NCI-H2171 (cell line): Measurements from ENCODE around the gene MPND.

Source experiments
- DNase-seq: peaks from one replicate; lab custom pipeline; 2025; lab: John Stamatoyannopoulos, UW

MPND gene

DNA sequence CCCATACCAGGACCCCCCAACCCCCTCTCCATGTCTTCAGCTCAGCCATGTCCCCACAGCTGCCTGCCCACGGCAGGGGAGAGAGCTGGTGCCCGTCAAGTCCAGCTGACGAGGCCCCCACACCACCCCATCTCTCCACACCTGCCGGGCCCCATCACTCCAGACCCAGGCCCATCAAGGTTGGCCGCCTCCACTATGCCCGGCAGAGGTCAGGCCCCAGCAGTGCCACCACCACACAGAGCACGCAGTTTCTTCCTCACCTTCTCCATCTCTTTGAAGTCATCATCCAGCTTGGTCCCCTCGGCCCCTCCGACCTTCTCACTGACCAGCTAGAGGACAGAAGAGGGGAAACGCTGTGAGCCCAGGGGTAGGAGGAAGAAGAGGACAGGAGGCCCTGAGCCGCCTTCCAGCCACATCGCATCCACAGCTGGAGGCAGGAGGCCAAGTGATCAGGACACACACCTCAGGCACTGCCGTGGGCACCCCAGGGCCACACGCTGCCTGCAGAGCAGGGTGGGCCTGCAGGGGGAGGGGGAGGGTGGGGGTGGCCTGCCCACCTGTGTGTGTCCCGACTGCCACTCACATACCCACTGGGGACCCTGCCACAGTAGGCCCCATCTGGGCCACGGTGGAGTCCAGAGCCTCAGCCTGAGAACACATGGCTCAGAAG lies 23.4 kb downstream of the MPND start:
- no peak for DNase-seq

DNA sequence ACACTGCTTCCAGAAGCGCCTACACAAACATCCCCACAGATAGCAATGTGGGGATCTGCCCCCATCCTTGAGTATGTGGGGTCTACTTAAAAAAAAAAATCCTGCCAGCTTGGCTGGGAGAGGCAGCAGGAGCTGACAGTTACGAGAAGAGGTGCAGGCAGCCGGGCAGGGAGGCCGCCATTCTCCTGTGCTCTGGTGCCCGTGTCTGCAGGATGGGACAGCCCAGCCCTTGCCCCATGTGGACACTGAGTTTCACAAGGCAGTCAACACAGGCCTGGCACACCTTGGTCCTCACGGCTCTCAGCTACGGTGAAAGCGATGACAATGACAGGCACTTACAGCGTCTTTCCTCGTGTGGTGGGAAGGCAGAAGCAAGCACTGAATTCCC lies 24.0 kb downstream of the MPND start:
- DNase-seq, result no peak

DNA sequence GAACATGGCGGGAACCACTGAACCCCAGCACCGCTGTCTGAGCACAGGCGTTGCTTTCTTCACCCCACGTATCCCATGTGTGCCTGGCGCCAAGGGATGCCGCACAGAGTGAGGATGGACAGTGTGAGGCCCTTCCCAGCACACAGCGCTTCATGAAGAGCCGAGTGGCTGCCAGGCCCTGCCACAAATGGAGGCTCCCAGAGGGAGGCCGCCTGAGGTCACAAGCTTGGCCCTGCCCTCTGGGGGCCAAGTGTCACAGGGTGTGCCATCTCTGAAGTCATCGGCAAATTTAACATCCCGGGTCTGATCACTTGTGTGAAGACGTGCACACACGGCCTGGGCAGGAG lies 24.4 kb downstream of the MPND start:
- DNase-seq, result no peak

GRCh38 chr19:4368128-4368820 lies 24.9 kb downstream of the MPND start:
- DNase-seq, result no peak

DNA sequence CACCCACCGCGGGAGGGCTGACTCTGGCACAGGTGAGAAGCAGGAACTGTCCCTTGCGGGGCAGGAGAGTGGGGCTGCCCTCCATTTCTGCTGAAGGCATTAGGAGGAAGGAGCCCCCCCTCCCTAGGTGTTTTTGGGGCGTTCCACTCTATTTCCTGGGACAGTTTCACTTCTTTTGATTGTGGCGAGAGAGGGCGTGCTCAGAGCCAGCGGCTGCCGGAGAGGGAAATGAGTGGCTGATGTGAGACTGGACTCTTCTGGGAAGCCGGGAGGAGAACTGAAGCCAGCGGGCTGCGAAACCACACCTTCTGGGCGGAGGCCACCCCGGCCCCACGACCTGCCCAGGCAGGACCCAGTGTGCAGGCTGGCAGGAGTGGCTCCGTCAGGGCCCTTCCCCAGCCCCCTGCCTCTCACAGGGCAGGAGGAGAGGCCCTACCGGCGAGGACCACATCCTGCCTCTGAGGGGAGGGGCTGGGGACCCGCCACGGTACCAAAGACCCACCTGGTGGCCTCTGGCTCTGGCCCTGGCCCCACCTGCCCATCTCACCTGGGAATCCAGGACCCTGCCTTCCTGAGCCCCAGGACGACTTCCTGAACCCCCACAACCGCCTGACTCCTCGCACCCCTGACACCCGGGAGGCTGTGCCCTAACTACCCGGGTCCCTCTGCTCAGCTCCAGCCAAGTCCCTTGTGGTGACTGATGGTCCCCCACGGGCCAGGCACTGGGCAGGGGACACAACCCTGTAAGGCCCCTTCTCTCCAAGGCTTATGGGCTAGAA lies 25.9 kb downstream of the MPND start:
- no peak for DNase-seq

GRCh38 chr19:4369888-4370260 lies 26.5 kb downstream of the MPND start:
- peak; percentile 70 for DNase-seq

DNA sequence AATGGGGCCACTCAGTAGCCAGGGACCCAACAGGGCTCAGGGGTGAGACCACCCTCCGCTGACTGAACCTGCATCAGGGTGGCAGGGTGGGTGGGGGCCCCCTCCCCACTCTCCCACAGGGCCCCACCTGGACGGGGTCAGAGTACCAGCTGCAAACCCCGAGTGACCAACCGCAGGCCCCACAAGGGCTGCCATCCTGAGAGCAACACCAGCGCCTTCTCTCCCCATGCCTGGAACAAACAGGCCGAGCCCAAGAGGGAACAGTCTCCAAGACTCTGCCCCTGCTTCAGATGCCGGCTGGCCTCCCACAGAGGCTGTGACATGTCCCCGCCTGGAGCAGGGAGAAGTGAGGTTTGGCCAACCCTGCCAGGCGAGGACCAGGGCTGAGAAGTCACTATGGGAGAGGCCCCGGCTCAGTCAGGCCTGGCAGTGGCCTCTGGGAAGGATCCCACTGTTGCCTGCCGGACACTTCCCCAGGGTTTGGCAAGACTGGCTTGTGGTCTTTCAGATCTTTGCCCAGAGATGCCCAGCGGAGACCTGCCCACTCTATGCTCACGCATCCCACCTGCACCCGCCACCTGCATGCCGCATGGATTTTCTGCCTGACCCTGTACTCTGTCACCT lies 27.2 kb downstream of the MPND start:
- DNase-seq, result no peak

DNA sequence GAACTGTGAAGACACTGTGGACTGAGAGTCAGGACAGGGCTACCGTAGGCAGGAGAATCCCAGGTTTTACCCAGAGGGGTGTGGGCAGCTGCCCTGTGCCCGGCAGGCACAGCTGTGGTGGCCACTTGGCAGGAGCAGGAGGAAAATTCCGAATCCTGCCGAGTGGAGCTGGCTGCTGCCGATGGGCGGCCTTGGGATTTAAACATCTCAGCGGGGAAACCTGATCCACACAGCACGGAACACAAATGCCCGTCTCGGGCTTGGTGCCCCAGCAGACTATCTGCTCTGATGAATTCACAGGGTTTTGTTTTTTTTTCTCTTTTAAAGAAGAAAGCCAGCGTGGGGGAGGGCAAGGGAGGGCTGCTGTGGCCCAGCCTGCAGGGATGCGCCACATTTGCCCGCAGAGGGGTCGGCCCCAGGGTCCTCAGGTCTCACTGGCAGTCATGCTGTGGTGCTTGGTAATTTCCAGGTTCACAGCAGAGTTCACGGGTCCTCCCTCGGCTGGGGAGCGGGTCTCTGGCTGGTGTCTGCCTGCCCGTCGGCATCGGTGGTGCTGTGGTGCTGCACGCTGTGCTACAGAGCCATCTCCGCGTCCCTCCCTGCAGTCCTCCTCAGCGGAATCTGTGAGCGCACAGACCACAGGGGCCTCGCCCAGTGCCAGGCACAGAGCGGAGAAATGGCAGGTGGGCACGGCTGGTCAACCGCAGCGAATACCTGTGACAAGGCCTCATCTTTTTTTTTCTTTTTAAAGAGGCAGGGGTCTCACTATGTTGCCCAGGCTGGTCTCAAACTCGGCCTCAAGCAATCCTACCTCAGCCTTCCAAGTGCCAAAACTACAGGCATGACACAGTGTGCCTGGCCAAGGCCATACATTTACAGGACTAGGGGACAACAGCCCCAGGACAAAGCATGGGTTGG lies 28.1 kb downstream of the MPND start:
- DNase-seq, result peak; percentile 32

GRCh38 chr19:4372165-4373012 lies 29.0 kb downstream of the MPND start:
- no peak for DNase-seq

DNA sequence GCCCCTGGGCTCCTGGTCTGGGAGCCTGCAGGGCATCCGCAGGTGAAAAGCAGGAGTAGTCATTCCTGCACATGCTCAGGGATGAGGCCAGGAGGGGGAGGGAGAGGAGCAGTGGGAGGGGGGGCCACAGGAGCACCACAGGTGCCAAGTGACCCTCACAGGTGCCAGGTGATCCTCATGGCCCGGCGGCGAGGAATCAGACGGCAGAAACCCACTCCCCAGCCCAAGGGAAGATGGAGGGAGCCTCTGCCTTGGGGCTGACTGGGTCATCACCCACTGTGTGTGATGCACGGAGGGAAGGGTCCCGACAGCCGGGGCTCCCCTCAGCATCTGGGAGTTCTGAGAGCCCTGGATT lies 29.6 kb downstream of the MPND start:
- DNase-seq, result no peak

DNA sequence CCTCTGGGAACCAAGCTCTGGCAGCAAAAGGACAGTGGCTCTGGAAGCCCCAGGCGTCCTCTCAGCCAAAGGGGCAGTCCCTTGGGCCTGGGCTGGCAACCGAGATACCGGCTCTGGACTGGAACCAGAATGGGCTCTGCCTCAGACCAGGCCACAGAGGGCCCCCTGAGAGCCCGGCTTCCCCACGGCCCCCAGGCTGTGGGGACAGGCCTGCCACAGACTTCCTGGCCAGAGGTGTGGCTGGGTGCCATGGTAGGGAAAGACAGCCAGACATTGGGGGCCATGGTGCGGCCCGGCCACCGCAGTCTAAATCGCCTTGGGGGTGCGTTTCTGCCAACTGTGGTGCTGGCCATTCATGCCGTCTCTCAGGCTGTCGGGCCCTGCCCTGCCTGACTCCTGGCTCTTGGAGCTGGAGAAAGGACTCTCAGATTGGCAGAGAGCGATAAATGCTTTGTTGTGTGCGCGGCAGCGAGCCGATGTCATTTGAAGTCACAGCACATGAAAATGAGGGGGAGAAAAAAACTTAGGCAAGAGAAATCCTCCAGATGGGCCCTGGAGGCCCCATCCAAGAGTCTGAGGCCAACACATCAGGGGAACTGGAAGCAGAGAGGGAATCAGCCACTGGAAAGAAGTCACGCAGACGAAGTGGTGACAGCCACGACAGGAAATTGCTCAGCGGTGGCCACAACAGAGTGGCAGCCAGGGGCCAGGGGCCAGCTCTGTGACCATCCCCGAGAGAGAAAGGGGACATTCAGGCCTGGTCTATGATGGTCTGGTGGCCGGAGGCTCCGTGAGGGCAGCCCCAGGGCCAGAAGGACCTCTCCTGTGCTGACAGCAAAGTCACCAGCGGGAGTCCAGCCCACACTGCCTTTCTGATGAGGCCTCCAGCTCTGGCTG lies 30.5 kb downstream of the MPND start:
- no peak for DNase-seq

GRCh38 chr19:4374498-4375163 lies 31.3 kb downstream of the MPND start:
- DNase-seq, result no peak

DNA sequence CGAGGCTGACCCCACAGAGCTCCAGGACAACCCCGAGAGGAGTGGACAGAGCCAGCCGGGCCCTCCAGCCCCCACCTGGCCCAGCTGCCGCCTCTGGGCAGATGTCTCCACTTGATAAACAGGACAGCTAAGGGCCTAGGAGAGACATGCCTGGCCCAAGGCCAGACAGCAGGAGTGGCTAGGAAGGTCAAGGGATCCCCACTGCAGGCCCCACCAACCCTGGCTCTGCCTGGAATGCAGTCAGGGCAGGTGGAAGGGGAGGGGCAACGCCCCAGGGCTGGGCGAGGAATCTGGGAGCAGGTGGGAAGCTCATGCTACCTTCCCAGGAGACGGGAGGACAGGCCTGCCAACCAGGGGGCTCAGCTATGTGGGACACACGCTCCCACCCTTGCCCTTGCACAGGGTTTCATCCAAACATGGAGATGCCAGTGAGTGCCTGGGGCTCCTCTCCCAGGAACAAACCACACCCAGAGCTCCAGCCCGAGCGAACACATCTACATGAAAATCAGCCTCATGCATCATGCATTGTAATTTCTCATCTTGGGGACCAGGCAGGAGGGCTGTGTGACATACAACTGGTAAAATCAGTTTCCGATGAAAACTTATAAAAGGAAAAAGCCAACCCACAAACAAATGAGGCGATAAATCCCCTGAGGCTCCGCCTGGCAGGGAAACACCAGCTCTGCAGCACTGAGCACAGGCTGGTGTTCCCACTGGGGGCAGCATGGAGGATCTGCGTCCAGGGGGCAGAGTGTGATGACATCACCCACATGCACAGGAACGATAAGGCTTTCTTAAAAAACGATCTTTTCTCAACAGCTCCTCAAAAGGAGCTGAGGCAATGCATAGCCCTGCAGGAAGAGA lies 32.0 kb downstream of the MPND start:
- DNase-seq, result peak; percentile 78

DNA sequence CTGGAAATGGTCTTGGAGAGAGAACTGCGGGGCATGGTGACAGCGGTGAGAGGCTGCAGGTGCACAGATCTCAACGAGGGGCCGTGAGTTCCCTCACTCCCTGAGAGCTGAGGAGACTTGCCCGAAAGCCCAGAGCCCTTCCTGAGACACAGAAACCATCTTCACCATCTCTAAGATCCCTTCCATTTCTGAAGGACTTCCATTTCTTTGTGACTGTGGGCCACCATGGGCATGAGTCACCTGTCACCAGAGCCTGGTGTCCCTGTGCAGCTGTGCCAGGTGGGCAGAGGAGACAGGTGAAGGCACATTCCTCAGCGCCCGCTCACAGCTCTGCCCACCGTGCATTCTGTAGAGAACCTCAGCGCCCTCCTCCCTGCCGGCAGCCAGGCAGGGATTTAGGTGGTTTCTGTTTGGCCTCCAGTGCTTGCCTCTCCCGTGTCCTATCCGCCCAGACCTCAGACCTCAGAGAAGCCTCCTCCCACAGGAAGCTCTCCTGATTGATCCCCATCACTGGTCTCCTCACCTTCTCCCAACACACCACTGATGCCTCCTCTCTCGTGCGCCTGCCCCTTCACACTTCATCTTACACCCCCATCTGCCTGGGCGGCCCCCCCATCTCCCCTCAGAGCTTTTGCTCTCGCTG lies 32.8 kb downstream of the MPND start:
- no peak for DNase-seq

GRCh38 chr19:4376671-4376990 lies 33.3 kb downstream of the MPND start:
- no peak for DNase-seq

DNA sequence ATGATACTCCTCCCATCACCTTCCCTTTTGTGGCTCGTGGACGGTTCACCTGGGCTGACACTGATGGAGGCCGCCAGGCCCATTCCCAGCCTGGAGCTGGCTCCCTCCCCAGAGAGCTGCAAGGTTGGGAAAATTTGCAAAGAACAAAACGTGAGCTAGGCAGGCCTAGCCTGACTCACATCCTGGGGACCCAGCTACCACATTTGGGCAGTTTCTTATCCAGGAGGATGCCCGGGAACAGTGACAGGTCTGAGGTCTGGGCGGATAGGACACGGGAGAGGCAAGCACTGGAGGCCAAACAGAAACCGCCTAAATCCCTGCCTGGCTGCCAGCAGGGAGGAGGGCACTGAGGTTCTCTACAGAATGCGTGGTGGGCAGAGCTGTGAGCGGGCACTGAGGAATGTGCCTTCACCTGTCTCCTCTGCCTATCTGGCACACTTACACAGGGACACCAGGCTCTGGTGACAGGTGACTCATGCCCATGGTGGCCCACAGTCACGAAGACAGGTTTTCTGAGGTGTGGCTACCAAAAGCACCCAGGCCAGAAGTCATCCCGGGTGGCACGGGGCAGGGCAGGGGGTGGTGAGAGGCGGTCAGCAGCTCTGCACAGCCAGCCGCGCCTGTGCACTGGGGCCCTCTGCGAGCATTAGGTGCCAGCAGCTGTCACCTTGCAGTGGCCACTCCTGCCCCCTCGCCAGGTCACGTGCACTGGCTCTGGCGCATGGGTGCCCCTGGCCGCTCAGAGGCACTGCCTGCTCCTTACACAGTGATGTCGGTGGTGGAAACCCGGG lies 33.8 kb downstream of the MPND start:
- DNase-seq, result no peak

- DNase-seq, result no peak
These were observed 35.5 kb downstream of the MPND start for GRCh38 chr19:4378886-4379285.
